GM12872 (cell line): ENCODE measurements around the gene CFLAR.

Source experiments
- TF ChIP-seq, protein P1 (sequence below): IDR thresholded peaks from 3 replicates; pipeline ENCODE4 v1.5.1; 2011; ENCODE audit warnings: low read depth, mild to moderate bottlenecking, low read length, moderate library complexity; ENCODE audit not compliant: insufficient read depth

The CFLAR gene

DNA sequence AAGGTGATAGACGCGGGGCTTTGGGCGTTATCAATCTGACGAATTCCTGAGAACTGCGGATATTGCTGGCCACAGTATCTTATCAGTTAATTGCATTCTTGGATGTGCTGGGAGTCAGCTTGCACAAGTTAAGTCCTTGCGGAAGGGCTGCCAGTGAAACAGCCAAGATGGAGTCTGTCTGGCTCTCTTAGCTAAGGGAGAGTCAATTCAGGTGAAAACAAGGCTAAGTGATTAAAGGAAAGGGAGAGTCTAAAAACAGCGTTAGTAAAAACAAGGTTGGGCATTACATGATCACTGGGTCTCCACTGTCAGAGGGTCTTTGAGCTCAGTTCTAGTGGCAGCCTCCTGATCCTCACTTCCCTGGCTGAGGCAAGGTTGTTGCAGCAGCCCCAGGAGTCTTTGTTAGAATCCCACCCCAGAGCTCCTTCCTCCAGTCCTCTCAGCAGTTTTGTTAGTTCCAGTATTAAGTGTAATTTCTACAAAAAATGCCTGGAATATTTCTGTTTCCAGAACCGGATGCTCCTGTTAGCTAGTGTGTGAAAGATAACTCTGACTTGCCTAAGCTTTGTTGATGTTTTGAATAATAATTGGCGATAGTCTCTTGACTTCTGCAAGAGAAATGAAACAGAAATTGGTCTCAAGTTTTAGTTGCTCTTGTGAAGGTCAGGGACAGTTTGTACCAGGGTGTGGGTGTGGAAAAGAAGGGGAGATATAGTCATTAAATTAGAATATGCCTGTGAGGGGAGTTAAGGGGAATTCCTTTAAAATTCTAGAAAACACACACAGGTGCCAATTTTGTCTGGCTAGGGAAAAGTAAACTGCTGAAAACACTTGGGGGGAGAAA is 10.6 kb downstream of the CFLAR start:
- TF ChIP-seq, protein P1, sequence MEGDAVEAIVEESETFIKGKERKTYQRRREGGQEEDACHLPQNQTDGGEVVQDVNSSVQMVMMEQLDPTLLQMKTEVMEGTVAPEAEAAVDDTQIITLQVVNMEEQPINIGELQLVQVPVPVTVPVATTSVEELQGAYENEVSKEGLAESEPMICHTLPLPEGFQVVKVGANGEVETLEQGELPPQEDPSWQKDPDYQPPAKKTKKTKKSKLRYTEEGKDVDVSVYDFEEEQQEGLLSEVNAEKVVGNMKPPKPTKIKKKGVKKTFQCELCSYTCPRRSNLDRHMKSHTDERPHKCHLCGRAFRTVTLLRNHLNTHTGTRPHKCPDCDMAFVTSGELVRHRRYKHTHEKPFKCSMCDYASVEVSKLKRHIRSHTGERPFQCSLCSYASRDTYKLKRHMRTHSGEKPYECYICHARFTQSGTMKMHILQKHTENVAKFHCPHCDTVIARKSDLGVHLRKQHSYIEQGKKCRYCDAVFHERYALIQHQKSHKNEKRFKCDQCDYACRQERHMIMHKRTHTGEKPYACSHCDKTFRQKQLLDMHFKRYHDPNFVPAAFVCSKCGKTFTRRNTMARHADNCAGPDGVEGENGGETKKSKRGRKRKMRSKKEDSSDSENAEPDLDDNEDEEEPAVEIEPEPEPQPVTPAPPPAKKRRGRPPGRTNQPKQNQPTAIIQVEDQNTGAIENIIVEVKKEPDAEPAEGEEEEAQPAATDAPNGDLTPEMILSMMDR: no peak

DNA sequence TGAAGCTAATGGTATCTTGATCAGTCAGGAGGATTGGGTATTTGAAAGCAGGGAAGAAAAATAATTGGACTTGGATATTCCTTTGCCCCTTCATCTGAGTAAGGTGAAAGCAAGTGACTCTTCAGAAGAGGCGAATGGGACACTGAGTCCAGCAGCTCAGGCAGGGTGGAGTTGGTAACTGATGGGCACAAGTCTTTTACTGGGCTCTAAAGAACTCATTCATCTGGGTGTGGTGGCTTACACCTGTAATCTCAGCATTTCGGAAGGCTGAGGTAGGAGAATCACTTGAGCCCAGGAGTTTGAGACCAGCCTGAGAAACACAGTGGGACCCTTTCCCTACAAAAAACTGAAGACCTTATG is 11.2 kb downstream of the CFLAR start:
- TF ChIP-seq, protein P1: no peak

DNA sequence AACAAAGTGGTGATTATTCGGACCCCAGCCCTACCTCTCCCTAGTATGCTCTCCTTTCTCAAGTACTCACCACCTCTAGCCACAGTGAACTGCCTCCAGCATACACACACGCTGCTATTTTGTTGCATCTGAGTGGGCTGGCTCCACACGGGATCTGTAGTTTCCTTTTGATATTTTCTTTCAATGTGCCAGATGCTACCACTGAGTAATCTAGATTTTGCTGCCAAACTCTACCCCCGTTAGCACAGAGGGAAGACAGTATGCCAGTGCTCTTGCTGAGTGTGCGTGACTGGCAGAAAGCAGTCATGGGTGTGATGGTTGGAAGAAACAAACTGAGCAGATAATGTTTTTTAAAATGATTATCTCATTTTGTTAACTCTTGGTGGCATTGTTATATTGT is 11.6 kb downstream of the CFLAR start:
- TF ChIP-seq, protein P1: no peak

DNA sequence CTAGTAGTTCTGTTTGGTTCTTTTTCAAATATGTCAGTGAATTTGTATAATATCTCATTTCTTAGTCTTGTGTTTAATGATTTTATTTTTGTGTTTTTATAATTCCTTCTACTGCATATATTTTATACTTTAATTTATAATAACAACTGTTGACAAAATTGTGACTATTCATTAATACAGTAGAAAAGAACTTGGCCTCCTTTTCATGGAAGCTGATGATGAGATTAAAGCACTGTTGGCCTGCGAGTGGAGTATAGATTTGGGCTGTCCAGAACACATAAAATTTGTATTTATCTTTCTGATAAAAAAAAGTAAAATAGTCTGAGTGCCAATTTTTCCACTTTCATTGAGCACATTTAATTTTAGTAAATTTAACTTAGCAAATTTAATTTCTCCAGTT is 12.1 kb downstream of the CFLAR start:
- TF ChIP-seq, protein P1: no peak

DNA sequence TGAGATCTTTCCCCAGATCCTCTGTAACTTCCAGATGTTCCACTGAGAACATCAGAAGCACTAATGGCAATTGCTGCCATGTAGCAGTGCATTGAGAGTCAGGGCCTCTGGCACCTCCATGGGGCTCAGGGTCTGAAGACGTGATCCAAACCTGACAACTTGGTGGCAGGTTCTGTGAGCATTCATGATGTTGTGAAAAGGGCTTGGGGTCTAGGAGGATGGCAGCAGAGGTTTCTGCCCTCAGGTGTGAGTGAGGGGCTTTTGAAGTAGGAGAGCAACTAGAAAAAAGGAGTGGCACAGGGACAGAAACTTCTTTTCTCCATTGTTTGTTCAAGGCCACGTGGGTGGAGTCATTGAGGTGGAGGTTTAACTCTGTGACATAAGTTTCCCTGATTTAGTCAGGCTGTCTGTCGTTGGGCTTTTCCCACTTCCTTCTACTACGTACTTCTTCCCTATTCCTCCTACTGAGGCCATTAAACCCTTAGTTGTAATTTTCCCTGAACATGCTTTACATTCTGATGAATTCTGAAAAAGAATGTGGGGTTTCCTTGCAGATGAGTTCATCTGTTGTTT is 13.1 kb downstream of the CFLAR start:
- TF ChIP-seq, protein P1: no peak

DNA sequence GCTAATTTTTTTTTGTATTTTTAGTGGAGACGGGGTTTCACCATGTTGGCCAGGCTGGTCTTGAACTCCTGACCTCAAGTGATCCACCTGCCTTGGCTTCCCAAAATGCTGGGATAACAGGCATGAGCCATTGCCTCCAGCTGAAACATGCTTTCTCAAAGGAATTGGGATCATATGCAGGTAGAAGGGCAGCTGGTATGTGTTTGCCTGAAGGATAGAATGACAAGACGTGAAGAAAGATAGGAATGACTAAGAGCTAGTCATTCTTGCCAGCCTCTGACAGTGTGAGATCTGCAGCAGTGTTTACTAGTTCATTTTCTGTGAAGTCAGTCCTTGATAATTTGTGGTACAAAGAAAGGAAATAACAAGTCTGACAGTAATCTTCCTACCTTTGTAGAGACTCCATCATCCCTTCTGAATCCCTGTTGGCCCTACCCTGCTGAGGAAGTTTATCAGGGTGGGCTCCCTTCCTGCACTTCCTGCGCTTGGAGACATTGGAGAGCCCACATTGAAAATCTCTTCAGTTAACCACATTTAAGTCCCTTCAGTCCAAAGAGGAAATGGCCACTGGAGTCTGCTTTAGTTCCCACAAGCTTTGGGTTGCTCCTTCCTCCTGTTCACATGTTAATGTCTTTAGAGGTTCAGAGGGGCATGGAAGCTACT is 14.7 kb downstream of the CFLAR start:
- TF ChIP-seq, protein P1: no peak

DNA sequence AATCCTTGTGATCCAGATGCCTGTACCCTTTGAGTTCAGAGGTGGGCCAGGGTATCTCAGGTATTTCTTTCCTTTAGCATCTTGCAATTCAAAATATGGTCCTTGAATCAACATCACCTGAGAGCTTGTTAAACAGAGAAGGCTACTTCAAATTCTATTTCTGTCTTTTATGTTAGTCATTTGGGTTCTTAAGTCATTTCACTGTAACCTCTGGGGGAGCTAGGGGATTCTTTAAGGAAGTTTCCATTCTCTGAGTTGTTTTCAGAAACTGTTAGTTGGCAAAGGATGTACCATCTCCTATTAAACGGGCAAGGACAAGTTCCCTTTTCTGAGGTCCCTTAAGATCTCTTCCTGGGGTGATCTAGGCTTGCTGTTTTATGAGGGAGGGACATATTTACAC is 16.6 kb downstream of the CFLAR start:
- TF ChIP-seq, protein P1: no peak
